HG02870 (cell line): Measurements from ENCODE around the gene IARS1.

Source experiments
- ATAC-seq: cut with Tn5 transposase; IDR thresholded peaks from one replicate; pipeline ENCODE4 v1.9.1; 2021; ENCODE audit warnings: mild to moderate bottlenecking, moderate library complexity; ENCODE audit not compliant: unreplicated experiment

IARS1 gene

GRCh38 chr9:92295827-92296258 is 2.3 kb upstream of the IARS1 start:
- no peak for ATAC-seq

- no peak for ATAC-seq
Observed at GRCh38 chr9:92295240-92295790, 1.8 kb upstream of the IARS1 start.

- ATAC-seq: no peak
Observed at GRCh38 chr9:92294297-92294676, 790 bp upstream of the IARS1 start.

- ATAC-seq: no peak
Observed at GRCh38 chr9:92293075-92293354, 482 bp downstream of the IARS1 start.

- ATAC-seq: no peak
Observed at GRCh38 chr9:92292338-92293074, 991 bp downstream of the IARS1 start.

- ATAC-seq: no peak
Observed at GRCh38 chr9:92291577-92291976, 1.9 kb downstream of the IARS1 start.

GRCh38 chr9:92290785-92291429 is 2.6 kb downstream of the IARS1 start:
- ATAC-seq: no peak

- no peak for ATAC-seq
Observed at GRCh38 chr9:92289708-92290390, 3.6 kb downstream of the IARS1 start.

GRCh38 chr9:92279302-92279701 is 14.2 kb downstream of the IARS1 start:
- ATAC-seq: no peak

GRCh38 chr9:92278110-92278509 is 15.4 kb downstream of the IARS1 start:
- no peak for ATAC-seq

- no peak for ATAC-seq
Observed at GRCh38 chr9:92276331-92277032, 17.0 kb downstream of the IARS1 start.

- ATAC-seq: no peak
Observed at GRCh38 chr9:92275541-92275940, 18.0 kb downstream of the IARS1 start.

- no peak for ATAC-seq
Observed at GRCh38 chr9:92270511-92270910, 23.0 kb downstream of the IARS1 start.

- ATAC-seq: no peak
Observed at GRCh38 chr9:92266486-92266885, 27.0 kb downstream of the IARS1 start.

GRCh38 chr9:92265154-92265553 is 28.3 kb downstream of the IARS1 start:
- no peak for ATAC-seq

- ATAC-seq: no peak
Observed at GRCh38 chr9:92263131-92263530, 30.4 kb downstream of the IARS1 start.

- ATAC-seq: no peak
Observed at GRCh38 chr9:92257327-92257726, 36.2 kb downstream of the IARS1 start.

- ATAC-seq: no peak
Observed at GRCh38 chr9:92254381-92255337, 38.8 kb downstream of the IARS1 start.

GRCh38 chr9:92253656-92254055 is 39.8 kb downstream of the IARS1 start:
- no peak for ATAC-seq

- ATAC-seq: no peak
Observed at GRCh38 chr9:92247981-92248380, 45.5 kb downstream of the IARS1 start.
